HepG2 (cell line): ENCODE data around the gene SLC19A1. TPM values are rescaled to one million over a fixed set of nuclear protein-coding genes. Genes with fewer than 3 reads are reported as not detected.

Experiments used
- ATAC-seq: fragments of 200-7000 bp; cut with Tn5 transposase; 3 replicates; pipeline ENCODE4 v1.9.1; 2020; ENCODE audit warnings: mild to moderate bottlenecking, moderate library complexity
- BruUV-seq: library from RNA; stranded (reverse); fragments of 400-500 nt; replicated peaks from 2 replicates; lab custom pipeline; 2021; lab: Mats Ljungman, UMichigan
- CTCF ChIA-PET: fragments of 300-600 bp; formaldehyde crosslinking; extraction: SDS; loops from one replicate; lab custom pipeline; 2021; ENCODE audit warnings: low total read pairs, inconsistent platforms, low intra/inter-chr PET ratio; lab: Yijun Ruan, JAX
- POLR2A ChIA-PET: fragments of 350-600 bp; sonication (Branson Sonifier 250); formaldehyde crosslinking; loops from one replicate; lab custom pipeline; 2020; ENCODE audit warnings: antibody characterized with exemption, inconsistent platforms; lab: Yijun Ruan, JAX
- DNase-seq: peaks from one replicate; pipeline ENCODE4 v3.0.0-alpha.2; 2015; ENCODE audit warnings: low spot score
- FAIRE-seq: peaks from 3 replicates; lab custom pipeline; 2011; peaks lifted over from hg19 to GRCh38; lab: Jason Lieb, UNC
- H2AFZ ChIP-seq: one replicate; pipeline ENCODE4 v1.6.1; 2011; ENCODE audit warnings: low read length, inconsistent platforms
- H3K27ac ChIP-seq: fragments of 300-600 bp; 3 replicates; pipeline ENCODE4 v1.8.0; 2011; ENCODE audit warnings: mixed run types, mild to moderate bottlenecking, mixed read lengths, low read length, inconsistent platforms; ENCODE audit not compliant: insufficient read depth; ENCODE audit errors: extremely low read length
- H3K27me3 ChIP-seq, 2 experiments: fragments of 200-600 bp in 1 of 2; 2 replicates in 1 of 2; 3 replicates in 1 of 2; pipeline versions ENCODE4 v1.6.0 to v1.8.0; 2011; ENCODE audit warnings: low read length in 2 of 2, mild to moderate bottlenecking in 2 of 2, moderate library complexity in 2 of 2, inconsistent platforms in 1 of 2; ENCODE audit not compliant: insufficient read depth in 2 of 2, control insufficient read depth in 1 of 2
- H3K36me3 ChIP-seq, 2 experiments: fragments of 200-600 bp in 1 of 2; replicated peaks in 1 of 2; 2 replicates in 1 of 2; 3 replicates in 1 of 2; pipeline versions ENCODE4 v1.5.1 to v1.8.0; 2011; ENCODE audit warnings: low read length in 2 of 2, inconsistent platforms in 1 of 2; ENCODE audit not compliant: insufficient read depth in 2 of 2, control insufficient read depth in 1 of 2
- H3K4me1 ChIP-seq: 2 replicates; pipeline ENCODE4 v1.5.1; 2012; ENCODE audit warnings: low read length, inconsistent platforms; ENCODE audit not compliant: insufficient read depth
- H3K4me2 ChIP-seq: 2 replicates; pipeline ENCODE4 v1.6.0; 2011; ENCODE audit warnings: low read depth, low read length, inconsistent platforms
- H3K4me3 ChIP-seq, 3 experiments: fragments of 200-600 bp in 1 of 3; sonication (generic), shearing (Covaris generic) in 1 of 3; replicated peaks in 1 of 3; 2 replicates each; pipeline ENCODE4 v1.5.1; 2011 to 2016; ENCODE audit warnings: low read length in 3 of 3, inconsistent platforms in 2 of 3, low read depth in 2 of 3, mild to moderate bottlenecking in 2 of 3, control low read depth in 1 of 3, mixed read lengths in 1 of 3; ENCODE audit not compliant: insufficient read depth in 1 of 3
- H3K79me2 ChIP-seq: one replicate; pipeline ENCODE4 v1.6.1; 2011; ENCODE audit warnings: low read length, inconsistent platforms; ENCODE audit not compliant: insufficient read depth
- H3K9ac ChIP-seq: 2 replicates; pipeline ENCODE4 v1.6.0; 2011; ENCODE audit warnings: mild to moderate bottlenecking, low read depth, low read length, inconsistent platforms; ENCODE audit not compliant: insufficient read depth
- H3K9me3 ChIP-seq: 2 replicates; pipeline ENCODE4 v1.5.1; 2012; ENCODE audit warnings: mild to moderate bottlenecking, low read length
- H4K20me1 ChIP-seq: 2 replicates; pipeline ENCODE4 v1.6.0; 2011; ENCODE audit warnings: inconsistent platforms, mild to moderate bottlenecking, low read length, moderate library complexity; ENCODE audit not compliant: insufficient read depth
- CENPT ChIP-seq: sonication (generic); formaldehyde crosslinking; IDR thresholded peaks from 2 replicates; pipeline ENCODE4 v1.8.0; 2022; ENCODE audit warnings: low read depth, mild to moderate bottlenecking, moderate library complexity, missing genetic modification reagents
- CSRNP1 ChIP-seq: sonication (generic); formaldehyde crosslinking; IDR thresholded peaks from 2 replicates; pipeline ENCODE4 v1.8.1; 2023; ENCODE audit warnings: mild to moderate bottlenecking, missing genetic modification reagents
- ETV5 ChIP-seq: IDR thresholded peaks from 2 replicates; pipeline ENCODE4 v1.6.1; 2018; ENCODE audit warnings: missing biosample characterization, missing genetic modification reagents, inconsistent platforms, borderline replicate concordance
- HES4 ChIP-seq: sonication (generic); formaldehyde crosslinking; IDR thresholded peaks from 2 replicates; pipeline ENCODE4 v1.9.0; 2021; ENCODE audit warnings: mild to moderate bottlenecking, missing genetic modification reagents, borderline replicate concordance
- KLF9 ChIP-seq: IDR thresholded peaks from 2 replicates; pipeline ENCODE4 v1.6.1; 2016; ENCODE audit warnings: low read depth
- SIX1 ChIP-seq: sonication (generic); formaldehyde crosslinking; IDR thresholded peaks from 2 replicates; pipeline ENCODE4 v1.4.0; 2020; ENCODE audit warnings: missing genetic modification reagents, borderline replicate concordance
- SNAPC4 ChIP-seq: sonication (generic); formaldehyde crosslinking; IDR thresholded peaks from 2 replicates; pipeline ENCODE4 v1.4.0; 2020; ENCODE audit warnings: mild to moderate bottlenecking, missing genetic modification reagents
- TFE3 ChIP-seq: IDR thresholded peaks from 2 replicates; pipeline ENCODE4 v1.6.1; 2016
- ZFP91 ChIP-seq: sonication (generic); formaldehyde crosslinking; IDR thresholded peaks from 2 replicates; pipeline ENCODE4 v1.9.0; 2022; ENCODE audit warnings: missing genetic modification reagents, mild to moderate bottlenecking, borderline replicate concordance
- ZNF263 ChIP-seq: sonication (generic); formaldehyde crosslinking; IDR thresholded peaks from 2 replicates; pipeline ENCODE4 v1.4.0; 2020; ENCODE audit warnings: missing genetic modification reagents
- ZSCAN22 ChIP-seq: sonication (generic); formaldehyde crosslinking; IDR thresholded peaks from 2 replicates; pipeline ENCODE4 v1.4.0; 2020; ENCODE audit warnings: mild to moderate bottlenecking, missing genetic modification reagents
- WGBS: methylation state at CpG from one replicate; pipeline ENCODE4 v1.1.6; 2017; ENCODE audit warnings: low lambda C conversion rate; 5-methylcytosine and 5-hydroxymethylcytosine counted together
- in situ Hi-C: cut with HindIII; loops from 2 replicates; pipeline ENCODE4 v1.10.0; 2017; ENCODE audit warnings: low pct_unique_long_range_greater_than_20kb; ENCODE audit not compliant: extremely low pct_ligation_motif_present
- intact Hi-C: fragments of 100-400 bp; cut with micrococcal nuclease; formaldehyde crosslinking; loops from one replicate; pipeline ENCODE4 v1.10.0; 2022; ENCODE audit not compliant: unreplicated experiment
- polyA plus RNA-seq, 8 experiments: library from polyadenylated mRNA; depleted of rRNA in 3 of 8; stranded (reverse) in 7 of 8; unstranded in 1 of 8; fragments of >200 nt; fragmentation: Illumina TruSeq in 4 of 8; extraction: Trizol in 4 of 8; gene quantifications; 2 replicates each; pipeline versions ENCODE4 v1.2.1 to v1.2.3, GENCODE V29; 2011 to 2016; ENCODE audit warnings: low read depth in 4 of 8, missing spikeins in 1 of 8, mixed read lengths in 1 of 8; ENCODE audit not compliant: insufficient read depth in 1 of 8
- total RNA-seq, 5 experiments: library from RNA; depleted of rRNA; stranded (reverse); fragments of >200 nt; fragmentation: Illumina TruSeq; extraction: Trizol; gene quantifications; 2 replicates each; pipeline ENCODE4 v1.2.3, GENCODE V29; 2016; ENCODE audit warnings: low read depth in 1 of 5

SLC19A1 gene
- total and polyA plus RNA-seq, 2 of the 13 experiments (the other 11 are each of a cell fraction or from before 2014, with no cell fraction given): 21.8 to 23.0 TPM

GRCh38 chr21:45557616-45558043 lies 15.4 kb upstream of the SLC19A1 start:
- Histone ChIP-seq H3K79me2 (no peaks in the 10 kb centered on the region), H3K9me3 (no peaks in the 10 kb centered on the region), H3K4me3 (no peak overlapping the region), H3K4me2 (no peak overlapping the region), H4K20me1 (no peaks in the 10 kb centered on the region), H3K27me3 (peaks cover 12 to 43% of the 10 kb centered on the region in 2 experiments), H3K4me1 (peaks cover 18% of the 10 kb centered on the region), H2AFZ (no peak overlapping the region), H3K9ac (no peak overlapping the region), H3K36me3 (no peaks in the 10 kb centered on the region), H3K27ac (no peak overlapping the region)
- BruUV-seq: no TSS peak
- TF ChIP-seq HES4 (CRISPR knock-in tag) (no peak), SNAPC4 (CRISPR knock-in tag) (no peak), ZFP91 (CRISPR knock-in tag) (no peak), SIX1 (CRISPR knock-in tag) (no peak), ETV5 (CRISPR knock-in tag) (no peak), KLF9 (CRISPR knock-in tag) (no peak), ZSCAN22 (no peak), CENPT (CRISPR knock-in tag) (no peak), ZNF263 (no peak), CSRNP1 (CRISPR knock-in tag) (no peak), TFE3 (CRISPR knock-in tag) (no peak)
- FAIRE-seq (no peak), DNase-seq (no peak), ATAC-seq (no peak)
- in situ Hi-C loops: loop anchor here (5.0 kb wide), 2 partner anchors 40 to 265 kb away; no protein-coding TSS in a partner anchor
- ChIA-PET POLR2A (no interaction called here), CTCF (interaction anchor here (1.0 kb wide), 1 partner anchor 263 kb away, joined by 3 read pairs; no protein-coding TSS in a partner anchor)
- intact Hi-C loops: no loop called here
- WGBS: 58% methylated on average over 6 of the region's 14 CpGs
